ENCODE results near the gene MRAS.
"Not testable (repeated sequence)": the region's sequence is repeated elsewhere in the genome, so short reads cannot be mapped to it uniquely, and the experiment has no call there.

The MRAS gene

DNA sequence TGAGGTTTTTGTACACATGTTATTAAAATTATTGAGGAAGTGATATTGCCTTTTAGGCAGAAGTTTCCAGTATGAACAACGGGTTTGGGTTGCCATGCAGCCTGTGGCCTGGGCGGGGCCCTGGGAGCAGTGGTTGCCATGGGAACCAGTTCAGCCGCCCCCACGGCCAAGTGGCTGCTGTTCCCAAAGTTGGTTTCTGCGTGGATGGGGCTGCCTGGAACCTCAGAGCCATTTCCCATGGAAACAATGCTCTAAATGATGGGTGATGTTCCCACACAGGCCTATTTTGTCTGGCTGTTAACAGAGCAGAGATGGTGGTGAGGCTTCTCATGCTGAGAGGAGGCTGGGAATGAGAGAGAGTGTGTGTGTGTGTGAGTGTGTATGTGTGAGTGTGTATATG, 19.5 kb downstream of the MRAS start:
- DNase-seq: peak; percentile 60

DNA sequence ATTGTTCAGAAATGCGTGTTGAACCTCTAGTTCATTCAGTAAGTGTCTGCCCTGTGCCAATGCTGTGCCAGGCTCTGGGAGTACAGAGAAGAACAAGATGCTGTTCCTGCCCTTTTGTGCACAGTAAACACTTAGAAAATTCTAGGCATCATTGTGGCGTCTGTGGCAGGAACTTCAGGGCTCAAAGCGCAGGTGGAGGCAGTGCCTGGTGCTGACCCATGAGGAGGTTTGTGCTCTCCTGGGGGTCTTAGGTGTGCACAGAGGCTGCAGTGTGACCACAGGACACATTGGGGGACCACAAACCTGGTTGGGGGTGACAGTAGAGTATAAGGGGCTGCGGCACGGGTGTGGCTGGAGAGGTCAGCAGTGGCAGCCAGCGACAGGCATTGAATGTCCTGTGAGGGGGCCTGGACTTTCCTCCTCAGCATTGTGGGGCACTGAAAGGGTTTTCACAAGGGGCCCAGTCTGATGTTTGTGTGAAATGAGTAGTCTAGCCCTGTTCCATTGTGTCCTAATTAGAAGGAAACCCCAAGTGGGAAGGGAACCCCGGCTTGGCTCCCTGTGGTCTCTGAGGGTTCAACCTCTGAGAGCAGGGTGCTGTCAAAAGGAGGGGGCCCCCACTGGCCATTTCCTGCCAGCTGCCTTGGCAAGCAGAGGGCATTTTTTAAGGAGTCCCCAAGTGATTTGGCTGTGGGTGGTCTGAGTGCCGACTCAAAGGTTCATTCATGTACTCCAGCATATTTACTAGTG, 20.9 kb downstream of the MRAS start:
- no peak for DNase-seq

DNA sequence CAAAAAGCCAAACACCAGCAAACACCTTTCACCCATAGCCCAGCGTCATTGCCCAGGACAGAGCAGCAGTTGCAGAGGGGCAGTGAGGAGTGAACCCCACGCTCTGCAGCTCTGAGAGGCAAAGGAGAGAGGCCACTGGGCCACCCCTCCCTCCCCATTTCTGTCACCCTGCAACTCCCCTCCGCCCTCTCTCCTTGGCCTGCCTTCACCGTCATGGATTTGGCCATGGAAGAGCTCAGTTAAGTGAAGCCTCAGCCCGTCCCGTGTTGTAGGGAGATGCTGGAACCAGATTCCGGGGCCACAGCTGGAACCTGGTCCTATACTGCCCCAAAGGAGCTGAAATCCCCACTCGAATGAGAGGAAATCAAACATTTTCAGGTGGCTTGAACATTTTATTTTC, 21.9 kb downstream of the MRAS start:
- no peak for DNase-seq

DNA sequence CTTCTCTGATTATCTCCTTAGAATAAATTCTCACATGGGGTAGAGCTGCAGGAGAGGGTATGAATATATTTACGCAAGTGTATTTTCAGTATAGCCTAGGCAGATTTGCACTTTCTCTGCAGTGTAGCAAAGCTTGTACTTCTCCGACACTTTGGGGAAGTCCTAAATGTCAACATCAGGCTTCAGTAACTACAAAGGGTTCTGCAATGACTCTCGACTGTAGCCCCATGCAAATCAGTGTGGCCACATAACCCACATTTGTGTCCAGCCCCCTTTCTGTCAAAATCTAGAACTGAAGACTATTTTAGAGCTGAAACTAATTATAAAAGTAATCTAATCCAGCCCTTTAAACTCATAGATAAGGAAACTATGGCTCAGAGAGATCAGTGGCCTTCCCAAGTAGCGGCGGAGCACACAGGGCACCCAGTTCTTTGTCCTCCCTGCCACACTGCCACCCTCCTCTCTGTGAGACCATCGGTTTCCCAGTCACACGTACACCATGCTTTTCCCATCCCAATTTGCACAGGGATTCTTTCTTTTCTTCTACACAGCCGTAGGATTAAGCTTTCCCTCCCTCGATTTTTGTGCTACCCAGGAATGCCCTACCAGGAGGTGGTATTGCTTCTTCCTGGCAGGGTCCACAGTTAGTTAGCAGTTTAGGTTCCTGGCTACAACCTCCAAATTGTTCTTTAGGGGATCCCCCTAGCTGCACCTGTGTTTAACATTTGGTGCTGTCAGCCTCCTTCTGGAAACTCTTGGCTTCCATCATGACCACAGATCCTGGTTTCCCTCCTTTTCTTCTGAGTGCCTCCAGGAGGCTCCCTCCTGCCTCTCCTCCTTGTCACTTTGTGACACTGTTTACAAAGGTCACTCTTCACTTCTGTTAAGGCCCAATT, 22.9 kb downstream of the MRAS start:
- peak; percentile 31 for DNase-seq

DNA sequence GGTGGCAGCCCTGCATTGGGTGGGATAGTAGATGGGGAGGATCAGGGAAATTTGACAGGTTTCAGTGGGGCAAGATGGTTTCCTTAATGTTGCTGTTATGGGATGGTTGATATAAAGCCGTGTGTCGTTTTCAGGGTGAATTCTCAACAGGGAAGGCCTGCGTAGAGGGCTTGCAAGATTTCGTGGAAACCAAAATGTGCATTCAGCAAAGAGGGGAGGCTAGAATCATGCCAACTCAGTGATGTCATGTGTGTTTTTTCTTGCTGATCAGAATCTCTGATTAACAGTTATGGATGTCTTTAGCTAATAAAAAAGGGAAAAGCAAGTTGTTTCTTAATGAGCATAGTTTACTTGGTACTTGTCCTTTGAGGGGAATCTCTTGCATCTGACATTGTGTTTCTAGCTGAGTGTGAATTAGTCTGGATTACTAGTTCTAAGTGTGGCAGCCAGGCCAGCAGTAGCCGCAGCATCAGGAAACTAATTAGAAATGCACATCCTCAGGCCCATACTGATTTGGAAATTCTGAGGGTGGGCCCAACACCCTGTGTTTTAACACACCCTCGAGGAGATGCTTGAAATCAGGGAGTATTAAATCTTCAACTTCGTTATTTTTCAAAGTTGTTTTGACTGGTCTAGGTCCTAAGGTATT, 24.8 kb downstream of the MRAS start:
- DNase-seq: no peak

DNA sequence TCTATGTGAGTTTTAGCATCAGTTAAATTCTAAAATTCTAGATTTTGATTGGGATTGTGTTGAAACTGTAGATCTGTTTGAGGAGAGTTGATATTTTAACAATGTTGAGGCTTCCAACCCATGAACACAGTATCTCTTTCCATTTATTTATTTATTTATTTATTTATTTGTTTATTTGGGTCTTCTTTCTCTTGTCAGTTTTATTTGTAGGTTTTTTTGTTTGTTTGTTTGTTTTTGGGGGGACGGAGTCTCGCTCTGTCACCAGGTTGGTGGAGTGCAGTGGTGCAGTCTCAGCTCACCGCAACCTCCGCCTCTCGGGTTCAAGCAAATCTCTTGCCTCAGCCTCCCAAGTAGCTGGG, 25.3 kb downstream of the MRAS start:
- no peak for DNase-seq

DNA sequence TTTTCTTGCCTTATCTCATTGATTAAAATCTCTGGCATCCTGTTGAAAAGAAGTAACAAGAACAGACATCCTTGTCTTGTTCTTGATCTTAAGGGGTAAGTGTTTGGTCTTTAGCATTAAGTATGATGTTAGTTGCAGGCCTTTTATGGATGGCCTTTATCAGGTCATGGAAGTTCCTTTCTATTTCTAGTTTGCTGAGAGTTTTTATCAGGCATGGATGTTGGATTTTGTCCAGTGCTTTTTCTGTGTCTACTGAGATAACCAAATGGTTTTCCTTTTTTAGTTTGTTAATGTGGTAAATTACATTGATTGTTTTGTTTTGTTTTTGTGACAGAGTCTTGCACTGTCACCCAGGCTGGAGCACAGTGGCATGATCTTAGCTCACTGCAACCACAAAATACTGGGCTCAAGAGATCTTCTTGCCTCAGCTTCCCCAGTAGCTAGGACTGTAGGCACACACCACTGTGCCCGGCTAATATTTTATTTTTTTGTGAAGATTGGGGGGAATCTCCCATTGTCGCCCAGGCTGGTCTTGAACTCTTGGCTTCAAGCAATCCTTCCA, 26.3 kb downstream of the MRAS start:
- DNase-seq: no peak

DNA sequence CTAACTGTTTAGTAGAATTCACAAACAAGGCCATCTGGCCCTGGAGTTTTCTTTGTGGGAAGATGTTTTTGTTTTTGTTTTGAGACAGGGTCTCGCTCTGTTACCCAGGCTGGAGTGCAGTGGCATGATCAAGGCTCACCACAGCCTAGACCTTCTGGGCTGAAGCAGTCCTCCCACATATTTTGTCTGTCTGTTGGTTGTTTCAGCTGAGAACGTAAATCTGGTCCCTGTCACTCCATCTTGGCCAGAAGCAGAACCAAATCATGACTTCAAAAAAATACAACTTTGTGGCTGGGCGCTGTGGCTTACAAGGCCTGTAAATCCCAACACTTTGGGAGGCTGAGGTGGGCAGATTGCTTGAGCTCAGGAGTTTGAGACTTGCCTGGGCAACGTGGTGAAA, 27.1 kb downstream of the MRAS start:
- DNase-seq: no peak

DNA sequence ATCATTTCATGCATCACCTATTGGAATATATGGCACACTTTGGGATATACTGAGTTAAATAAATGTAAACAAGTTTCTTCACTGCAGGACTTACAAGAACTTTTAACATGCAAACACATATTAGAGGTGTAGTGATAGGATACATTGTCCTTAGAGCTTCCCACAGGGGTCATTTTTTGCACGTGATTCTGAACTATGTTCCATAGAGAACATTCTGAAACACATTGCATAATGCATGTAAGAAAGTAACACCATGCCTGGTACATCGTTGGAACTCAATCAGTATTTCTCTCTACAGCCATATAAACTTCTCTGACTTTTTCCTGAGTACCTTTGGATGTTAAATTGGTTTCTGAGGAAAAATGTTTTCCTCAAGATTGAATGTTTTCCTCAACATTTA, 28.3 kb downstream of the MRAS start:
- no peak for DNase-seq

DNA sequence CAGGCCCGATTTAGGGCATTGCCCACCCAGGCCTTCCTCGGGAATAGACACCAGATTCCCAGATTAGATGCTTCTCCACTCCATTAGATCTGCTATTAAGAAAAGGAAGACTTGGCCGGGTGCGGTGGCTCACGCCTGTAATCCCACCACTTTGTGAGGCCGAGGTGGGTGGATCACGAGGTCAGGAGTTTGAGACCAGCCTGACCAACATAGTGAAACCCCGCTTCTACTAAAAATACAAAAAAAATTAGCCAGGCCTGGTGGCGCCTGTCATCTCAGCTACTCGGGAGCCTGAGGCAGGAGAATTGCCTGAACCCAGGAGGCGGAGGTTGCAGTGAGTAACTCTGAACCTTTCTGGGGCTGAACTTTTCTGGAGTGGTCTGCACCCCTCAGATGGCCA, 28.8 kb downstream of the MRAS start:
- not testable (repeated sequence) for DNase-seq

DNA sequence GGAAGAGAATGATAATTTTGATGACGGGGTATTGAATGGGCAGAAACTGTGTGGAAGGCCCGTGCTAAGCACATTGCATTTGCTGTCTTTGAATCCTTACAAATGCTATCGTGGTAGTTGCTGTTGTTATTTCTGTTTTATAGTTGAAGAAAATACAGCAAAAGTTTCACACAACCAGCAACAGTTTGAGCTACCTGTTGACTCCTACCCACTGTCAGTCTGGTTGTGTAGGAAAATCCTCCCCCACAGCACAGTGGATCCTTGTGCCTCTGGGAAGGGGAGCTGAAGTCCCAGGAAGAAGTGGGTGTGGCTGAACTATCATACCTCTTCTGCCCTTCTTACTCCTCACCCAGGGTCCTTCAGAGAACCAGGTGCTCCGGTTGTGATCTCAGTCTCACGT, 29.4 kb downstream of the MRAS start:
- DNase-seq: no peak

DNA sequence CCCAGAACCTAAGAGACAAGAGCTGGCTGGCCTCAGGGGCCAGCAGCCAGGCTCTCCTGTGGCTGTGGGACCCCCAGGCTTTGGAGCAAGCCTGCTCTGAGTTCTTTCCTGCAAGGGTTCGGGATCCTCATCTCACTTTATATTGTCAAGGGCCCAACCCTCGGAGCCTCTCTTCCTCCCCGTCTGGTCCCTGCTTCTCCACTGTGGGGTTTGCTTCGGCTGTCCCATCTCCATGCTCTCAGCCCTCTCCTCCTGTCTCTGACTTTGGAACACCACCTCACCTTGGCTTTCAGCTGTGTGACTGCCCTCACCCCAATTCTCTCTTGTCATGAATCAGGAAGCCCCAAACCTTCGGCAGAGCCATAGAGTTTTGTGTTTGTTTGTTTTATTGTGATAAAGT, 30.0 kb downstream of the MRAS start:
- DNase-seq: no peak

DNA sequence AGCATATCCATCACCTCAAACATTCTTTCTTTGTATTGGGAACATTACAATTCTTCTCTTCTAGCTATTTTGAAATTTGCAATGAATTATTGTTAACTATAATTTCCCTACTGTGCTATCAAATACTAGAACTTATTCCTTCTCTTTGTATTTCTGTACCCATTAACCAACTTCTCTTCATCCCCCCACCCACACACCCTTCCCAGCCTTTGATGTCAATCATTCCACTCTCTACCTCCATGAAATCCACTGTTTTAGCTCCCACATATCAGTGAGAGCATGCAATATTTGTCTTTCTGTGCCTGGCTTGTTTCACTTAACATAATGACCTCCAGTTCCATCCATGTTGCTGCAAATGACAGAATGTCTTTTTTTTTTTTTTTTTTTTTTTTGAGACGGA, 30.6 kb downstream of the MRAS start:
- DNase-seq: no peak

DNA sequence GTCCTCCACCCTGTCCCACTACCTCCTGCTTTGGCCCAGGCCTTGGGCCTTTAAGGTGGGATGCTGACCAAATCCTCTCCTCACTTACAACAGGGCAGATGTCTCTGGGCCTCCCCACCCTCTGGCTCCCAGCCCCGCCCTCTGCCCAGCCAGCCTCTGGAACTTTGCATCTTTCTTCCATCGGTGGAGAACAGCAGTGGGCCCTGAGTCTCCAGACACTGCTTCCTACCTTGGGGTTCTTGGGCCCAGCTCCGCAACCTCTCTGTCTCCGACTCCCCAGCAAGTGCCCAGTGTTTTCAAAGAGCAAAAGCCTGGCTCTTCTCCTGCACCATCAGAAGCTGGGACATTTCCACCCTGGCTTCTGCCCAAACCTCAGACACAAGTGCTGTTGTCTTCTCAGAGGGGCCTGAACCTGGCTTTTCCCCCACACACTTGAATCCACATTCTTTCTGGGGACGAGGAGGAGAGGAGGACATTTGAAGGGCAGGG, 33.1 kb downstream of the MRAS start:
- DNase-seq: no peak

DNA sequence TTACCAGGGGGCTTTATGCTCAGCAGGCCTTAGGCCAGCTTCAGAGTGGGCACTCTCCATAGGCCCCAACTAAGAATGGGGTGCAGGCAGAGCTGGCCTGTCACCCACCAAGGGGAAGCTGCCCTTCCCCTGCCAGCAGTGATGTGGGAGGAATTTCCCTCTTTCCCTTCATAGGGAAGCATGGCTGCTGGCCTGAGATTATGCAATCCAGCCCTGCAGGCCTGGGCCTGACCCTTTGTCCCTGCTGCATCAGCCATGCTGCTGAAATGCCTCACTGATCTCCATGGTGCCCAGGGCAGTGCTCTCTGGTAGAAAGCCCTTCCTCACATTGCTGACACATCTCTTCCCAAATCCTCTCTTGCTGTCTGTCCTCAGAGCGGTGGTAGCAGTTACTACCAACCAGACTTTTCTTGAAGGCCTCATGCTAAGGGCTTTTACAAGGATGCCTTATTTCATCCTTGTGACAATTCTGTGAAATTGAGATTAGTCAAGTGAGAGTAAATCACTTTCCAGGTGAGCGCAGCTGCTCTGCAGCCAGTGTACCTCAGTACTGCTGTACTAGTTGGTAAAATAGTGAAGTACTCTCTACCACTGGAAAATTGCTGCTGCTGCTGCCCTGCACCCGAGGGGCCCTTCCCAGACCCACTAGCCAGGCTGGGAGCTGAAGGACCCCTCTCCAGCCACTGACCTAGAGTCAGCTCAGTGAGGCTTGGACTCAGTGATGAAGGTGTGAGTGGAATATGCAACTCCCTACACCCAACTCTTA, 33.8 kb downstream of the MRAS start:
- peak; percentile 45 for DNase-seq

DNA sequence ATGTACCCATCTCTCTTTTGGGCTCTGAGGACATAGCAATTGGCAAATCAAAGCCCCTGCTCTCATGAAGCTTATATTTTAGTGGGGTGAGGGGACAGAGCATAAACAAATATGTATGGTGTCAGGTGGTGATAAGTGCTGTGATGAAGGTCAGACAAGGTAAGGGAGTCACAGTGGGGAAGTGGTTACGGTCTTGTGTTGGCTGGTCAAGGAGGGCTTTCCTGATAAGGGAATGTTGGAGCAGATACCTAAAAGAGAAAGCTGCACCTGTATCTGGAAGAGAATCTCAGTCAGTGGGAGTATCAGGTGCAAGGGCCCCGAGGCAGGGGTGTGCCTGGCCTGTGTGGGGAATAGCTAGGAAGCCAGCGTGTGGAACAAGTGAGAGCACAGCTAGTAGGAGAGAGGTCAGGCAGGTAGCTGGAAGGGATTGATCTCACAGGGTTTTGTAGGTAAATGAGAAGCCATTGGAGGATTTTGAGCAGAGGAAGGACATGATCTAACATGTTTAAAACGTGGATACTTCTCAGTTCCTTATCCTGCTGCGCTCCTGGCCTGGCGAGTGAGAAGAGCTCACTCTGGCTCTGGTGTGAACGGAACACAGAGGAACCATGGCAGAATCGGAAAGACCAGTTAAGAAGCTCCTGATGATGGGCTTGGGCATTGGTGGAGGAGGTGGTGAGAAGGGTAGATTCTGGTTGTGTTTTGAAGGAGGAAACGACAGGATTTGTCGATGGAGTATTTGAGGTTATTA, 35.5 kb downstream of the MRAS start:
- no peak for DNase-seq

DNA sequence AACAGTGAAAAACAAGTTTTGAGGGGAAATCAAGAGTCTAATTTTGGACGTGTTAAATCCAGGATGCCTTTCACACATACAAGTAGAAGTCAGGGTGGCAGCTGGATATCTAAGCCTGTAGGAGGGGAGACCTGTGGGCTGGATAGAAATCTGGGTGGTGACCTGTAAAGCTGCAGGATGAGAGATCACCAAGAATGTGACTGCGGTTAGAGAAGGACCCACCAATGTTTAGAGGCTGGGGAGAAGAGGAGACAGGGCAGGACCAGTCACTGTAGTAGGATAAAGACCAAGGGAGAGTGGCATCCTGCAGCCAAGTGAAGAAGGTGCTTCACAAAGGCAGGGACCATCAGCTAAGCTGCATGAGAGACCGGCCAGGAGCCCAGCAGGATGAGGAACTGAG, 36.2 kb downstream of the MRAS start:
- DNase-seq: no peak

DNA sequence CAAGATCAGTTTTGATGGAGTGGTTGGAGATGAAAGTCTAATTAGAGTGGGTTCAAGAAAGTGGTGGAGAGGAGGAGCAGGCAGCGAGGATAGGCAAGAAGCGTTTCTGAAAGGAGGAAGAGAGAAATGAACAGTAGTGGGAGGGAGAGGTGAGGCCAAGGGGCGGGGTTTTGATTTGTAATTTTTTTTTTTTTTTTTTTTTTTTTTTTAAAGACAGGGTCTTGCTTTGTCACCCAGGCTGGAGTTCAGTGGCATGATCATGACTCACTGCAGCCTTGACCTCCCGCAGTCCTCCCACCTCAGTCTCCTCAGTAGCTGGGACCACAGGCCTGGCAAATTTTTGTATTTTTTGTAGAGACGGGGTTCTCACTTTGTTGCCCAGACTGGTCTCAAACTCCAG, 36.6 kb downstream of the MRAS start:
- DNase-seq: no peak

DNA sequence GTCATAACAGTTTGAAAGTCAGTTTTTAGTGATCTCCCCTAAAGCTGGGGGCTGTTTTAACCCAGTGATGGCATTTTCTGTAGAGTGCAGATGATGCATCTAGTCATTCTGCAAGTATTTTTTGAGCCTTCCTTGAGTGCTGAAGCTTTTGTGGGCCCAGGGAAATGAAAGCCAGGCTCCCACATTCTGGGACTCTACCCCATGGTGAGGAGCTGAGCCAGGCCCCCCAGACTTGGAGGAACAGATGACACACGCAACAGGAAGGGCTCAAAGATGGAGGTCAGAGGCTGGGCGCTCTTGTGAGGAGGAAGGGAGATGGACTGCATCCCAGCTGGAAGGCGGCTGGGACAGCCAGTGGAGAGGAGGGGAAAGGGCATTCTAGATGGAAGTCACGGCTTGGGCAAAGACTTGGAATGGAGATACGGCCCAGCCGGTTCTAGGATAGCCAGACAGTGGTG, 40.8 kb downstream of the MRAS start:
- DNase-seq: no peak

DNA sequence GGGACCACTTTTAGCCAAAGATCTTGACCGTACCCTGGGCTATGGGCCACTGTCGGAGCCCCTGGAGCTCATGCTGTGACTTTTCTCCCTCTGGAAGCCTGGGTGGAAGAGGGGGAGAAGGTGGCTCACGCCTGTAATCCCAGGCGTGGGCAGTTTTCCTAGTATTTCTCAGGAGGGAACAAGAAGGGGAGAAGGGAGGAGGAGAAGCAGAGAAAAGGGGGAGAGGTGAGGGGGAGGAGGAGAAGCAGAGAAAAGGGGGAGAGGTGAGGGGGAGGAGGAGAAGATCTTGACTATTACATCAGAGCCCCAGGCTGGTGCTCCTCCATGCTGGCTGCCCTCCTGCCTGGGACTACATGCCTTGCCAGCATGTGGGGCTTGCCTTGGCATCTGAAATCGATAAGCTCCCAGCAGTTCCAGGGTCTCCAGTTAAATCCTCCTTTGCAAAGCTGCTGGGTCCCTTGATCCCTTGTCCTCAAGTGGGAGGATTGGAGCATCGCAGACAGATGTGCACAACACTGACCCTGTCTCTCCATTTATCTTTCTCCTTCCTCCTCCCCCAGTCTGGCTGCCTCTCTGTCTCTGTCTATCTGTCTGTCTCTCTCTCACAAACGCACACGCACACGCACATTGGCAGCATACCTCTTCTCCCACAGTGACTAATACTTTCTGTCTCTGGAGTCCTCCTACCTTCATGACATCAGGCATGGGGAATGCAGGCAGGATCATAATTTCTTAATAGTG, 41.6 kb downstream of the MRAS start:
- DNase-seq: no peak

DNA sequence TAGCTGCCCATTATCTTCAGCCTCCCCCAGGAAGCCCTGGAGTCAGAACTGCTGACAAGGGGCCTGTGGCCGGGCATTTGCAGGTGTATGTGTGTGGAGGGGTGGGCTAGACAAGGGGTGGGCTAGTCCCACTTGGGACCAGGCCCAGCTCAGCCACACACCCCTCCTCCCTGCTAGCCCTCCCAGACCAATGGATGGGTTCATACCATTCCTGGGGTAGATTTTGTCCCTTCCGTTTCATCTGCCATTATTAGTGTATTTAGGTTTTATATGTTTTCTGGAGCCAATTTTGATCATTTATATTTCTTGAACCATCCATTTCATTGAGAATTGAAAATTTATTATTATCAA, 42.2 kb downstream of the MRAS start:
- DNase-seq: no peak
